Stimulated activated CD4-positive, alpha-beta T cell treated with anti-CD3 and anti-CD28 coated beads, Interleukin-2, amount 100 ng/mL, for 4 hours (primary cell): ENCODE data around the gene ASAP2.
A peak's percentile ranks its signal among the peaks of the same experiment; 100 is the strongest.

ENCODE experiments used
- DNase-seq: peaks from one replicate; pipeline ENCODE4 v3.0.0-alpha.2; 2020; ENCODE audit warnings: low read depth

Gene ASAP2

DNA sequence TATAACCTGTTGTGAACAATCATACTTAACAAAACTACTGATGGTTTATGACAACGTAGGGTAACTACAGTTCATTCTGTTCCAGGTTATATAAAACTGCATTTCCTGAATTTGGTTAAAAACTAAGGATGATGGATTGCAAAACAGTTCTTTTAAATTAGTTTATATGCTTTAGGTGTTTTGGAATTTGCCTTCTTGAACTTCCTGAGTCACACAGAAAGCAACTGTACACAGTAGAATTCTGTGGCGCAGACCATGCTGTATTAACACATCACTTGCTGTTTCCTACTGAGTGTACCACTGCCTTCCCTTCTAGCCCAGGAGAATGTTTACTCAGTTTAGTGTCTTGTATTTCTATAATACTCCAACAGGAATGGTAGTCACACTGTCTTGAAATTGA is 197.3 kb downstream of the ASAP2 start:
- DNase-seq = no peak

- DNase-seq = no peak
These were observed 197.8 kb downstream of the ASAP2 start for GRCh38 chr2:9404451-9404850.

GRCh38 chr2:9405636-9406035 is 199.0 kb downstream of the ASAP2 start:
- DNase-seq = no peak

DNA sequence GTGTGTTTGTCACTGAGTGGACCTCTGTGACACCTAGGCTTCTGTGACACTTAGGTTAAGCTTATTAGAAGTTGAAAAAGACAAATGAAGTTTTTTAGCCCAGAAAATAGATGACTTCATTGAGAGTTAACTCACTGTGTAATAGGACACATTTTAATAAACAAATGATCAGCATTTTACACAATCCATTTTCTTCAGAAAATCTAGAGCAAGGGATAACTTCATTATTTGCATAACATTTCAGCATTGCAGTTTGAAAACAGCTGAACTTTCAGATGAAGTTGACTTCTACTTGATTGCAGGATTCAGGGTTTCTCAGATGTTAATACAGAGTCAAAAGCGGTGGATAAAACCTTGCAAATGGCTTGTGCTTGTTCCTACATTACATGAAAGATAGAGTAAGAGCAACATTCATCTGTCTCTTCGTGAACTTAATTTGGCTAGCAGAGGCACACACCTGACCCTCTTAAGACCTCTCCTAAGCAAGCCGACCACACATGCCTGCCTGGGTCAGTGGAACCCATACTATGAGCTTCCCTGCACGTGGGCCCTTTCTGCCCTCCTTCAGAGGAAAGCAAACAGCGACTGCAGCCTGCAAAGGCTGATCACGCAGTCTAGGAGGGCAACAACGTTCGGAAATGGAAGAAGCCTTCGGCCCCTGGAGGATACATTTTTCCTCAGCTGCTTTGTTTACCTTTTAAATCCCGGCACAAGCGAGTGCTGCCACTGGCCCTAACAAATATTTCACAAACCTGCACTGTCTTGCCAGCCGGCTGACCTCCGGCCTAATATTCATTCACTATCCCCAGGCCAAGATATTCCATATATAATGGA is 200.1 kb downstream of the ASAP2 start:
- no peak for DNase-seq

- no peak for DNase-seq
These were observed 200.8 kb downstream of the ASAP2 start for GRCh38 chr2:9407363-9407811.

DNA sequence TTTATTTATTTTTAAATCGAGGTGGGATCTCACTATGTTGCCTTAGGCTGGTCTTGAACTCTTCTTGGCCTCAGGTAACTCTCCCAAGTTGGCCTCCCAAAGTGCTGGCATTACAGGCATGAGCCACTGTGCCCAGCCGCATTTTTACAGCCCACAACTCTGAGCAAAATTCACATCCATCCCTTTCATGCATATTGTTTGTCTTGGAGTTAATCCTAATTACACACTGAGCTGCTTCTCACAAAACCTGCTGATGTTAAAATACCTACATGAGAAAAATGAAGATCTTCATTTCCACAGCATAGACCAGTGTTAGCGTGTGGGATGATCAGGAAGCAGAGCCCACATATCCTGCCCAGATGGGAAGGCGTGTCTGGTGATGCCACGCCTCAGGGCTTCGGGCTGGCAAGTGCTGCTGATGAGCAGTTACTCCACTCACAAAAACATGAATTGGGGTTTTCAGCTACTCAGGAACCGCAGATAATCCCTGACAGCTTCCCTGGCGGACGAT is 202.1 kb downstream of the ASAP2 start:
- DNase-seq = no peak

GRCh38 chr2:9410108-9410507 is 203.5 kb downstream of the ASAP2 start:
- no peak for DNase-seq

DNA sequence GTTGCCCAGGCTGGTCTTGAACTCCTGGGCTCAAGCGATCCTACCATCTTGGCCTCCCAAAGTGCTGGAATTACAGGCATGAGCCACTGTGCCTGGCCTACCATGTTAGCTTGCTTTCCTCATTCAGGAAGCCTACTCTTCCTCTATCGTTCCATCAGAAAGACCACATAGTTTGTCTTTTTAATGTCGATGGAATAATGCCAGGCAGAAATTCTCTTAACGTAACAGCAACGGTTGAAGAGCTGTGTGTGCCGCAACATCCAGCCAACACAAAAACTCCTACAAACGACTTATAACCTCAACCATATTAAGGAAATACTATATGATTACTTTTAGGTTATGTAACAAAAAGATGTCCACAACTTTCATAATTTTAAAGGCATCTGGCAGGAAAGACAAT is 206.2 kb downstream of the ASAP2 start:
- DNase-seq = no peak

DNA sequence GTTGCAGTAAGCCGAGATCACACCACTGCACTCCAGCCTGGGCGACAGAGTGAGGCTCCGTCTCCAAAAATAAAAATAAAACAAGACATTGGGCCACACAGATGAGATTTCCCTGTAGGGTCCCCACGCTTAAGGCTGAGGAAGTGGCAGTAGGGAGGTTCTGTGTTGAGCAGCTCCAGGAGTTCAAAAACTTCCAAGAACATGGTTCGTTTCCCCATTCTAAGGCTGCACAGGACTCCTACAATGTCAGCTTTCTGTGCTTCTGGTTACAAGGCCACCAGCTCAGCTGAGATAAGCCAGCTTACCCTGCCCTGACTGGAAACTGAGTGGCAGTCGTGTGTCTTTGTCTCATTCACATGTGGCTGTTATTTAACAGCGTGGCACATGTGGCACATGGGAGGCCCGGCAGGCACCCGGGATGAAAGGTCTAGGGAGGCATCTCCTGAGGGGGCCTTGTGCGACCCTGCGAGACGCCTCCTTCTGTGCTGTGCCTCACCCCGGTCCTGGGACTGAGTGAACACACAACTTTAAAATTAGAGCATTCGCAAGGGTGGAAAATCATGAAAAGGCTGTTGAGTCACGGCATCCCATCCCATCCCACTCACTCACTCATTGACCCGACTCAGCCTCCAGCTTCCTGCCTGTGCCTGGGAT is 209.0 kb downstream of the ASAP2 start:
- no peak for DNase-seq

DNA sequence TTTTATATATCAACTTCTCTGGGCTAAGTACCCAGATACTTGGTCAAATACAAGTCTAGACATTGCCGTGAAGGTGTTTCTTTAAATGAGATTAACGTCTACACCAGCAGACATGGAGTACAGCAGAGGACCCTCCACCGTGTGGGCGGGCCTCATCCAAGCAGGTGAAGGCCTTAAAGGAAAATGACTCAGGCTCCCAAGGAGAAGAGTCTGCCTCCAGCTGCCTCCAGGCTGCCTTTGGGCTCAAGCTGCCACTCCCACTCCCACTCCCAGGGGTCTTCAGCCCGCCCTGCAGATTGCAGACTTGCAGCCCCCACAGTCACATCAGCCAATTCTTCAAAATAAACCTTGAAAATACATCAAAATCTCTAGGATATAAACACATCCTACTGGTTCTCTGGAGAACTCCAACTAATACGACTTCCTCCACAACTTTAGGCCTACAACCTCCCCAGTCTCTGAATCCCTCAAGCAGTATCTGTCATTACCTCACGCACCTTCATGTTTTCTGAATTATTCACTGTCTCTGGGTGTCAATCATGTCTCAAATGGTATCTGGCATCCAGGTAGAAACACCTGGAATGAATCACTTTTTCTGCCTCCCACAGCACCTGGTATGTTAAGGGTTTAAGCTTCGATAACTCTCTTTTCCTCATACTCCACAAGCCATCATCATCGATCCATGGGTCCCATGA is 209.8 kb downstream of the ASAP2 start:
- no peak for DNase-seq

GRCh38 chr2:9416962-9417316 is 210.3 kb downstream of the ASAP2 start:
- DNase-seq = no peak

DNA sequence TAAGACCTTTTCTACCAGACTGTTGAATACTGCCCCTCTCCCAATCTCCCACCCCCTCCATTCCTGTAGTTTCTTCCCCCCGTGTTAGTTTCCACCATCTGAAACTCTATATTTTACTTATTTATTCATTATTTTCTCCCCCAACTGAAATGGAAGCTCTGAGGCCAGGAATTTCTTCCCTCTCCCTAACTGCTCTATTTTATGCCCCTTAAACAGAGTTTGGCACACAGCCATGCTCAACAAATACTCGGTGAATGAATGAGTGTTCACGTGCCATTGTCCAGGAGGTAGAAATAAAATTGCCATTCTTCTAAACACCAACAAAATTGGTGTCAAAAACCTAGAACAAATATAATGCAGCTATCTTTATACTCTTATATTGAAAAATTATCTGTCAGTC is 211.1 kb downstream of the ASAP2 start:
- no peak for DNase-seq

DNA sequence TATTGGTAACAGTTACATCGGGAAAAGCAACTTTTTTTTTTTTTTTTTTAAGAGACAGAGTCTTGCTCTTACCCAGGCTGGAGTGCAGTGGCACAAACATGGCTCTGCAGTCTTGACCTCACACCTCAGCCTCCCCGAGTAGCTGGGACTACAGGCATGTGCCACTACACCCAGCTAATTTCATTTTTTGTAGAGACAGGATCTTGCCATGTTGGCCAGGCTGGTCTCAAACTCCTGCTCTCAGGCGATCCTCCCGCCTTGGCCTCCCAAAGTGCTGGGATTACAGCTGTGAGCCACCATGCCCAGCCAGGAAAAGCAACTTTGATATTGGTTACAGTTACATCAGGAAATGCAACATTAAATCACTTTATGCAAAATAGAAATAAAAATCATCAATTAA is 212.1 kb downstream of the ASAP2 start:
- no peak for DNase-seq

- no peak for DNase-seq
These were observed 212.9 kb downstream of the ASAP2 start for GRCh38 chr2:9419541-9419940.

DNA sequence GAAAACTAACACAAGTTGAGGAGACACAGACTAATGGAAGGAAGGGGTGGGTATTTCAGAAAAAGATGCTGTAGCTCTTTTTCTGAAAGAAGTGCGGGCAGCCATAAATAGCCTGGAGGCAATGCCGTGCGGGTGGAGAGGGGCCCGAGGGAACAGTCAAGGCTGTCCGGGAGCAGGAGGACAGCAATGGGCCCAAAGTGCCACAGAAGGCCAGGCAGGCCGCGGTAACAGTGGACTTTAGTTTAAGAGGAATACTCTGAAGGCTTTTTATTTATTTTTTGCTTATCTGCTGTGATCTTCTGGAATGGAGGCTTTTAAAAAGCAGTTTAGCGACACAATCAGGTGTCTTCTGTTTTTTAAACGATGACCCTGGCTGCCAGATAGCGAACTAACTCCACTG is 213.9 kb downstream of the ASAP2 start:
- DNase-seq = no peak

- peak; percentile 20 for DNase-seq
These were observed 215.9 kb downstream of the ASAP2 start for GRCh38 chr2:9422321-9423099.

- DNase-seq = peak; percentile 92
These were observed 216.7 kb downstream of the ASAP2 start, which contains the start of the genes CPSF3 and ITGB1BP1 for GRCh38 chr2:9423100-9423921. Gene CPSF3 (plus strand): TSS chr2:9423654. CDS start chr2:9423774, 120 bp downstream. Gene ITGB1BP1 (minus strand): TSS chr2:9423528. CDS start chr2:9418697, 4,831 bp downstream.

DNA sequence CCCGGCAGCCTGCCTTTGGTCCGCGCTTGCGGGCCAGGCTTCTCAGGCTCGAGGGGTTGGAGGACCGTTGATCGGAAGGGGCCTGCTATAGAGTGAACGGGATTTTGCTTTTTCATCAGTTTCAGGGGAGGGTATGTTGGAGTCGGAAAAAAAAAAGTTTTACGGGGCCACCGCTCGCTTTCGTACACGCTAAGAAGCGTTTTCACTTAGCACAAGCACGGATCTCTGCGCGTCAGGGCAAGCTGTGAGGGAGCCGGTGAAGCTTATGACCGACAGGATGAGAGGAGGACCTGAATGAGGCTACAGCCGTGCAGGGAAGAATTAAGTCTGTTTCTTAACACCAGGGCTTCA is 217.3 kb downstream of the ASAP2 start:
- DNase-seq = no peak

DNA sequence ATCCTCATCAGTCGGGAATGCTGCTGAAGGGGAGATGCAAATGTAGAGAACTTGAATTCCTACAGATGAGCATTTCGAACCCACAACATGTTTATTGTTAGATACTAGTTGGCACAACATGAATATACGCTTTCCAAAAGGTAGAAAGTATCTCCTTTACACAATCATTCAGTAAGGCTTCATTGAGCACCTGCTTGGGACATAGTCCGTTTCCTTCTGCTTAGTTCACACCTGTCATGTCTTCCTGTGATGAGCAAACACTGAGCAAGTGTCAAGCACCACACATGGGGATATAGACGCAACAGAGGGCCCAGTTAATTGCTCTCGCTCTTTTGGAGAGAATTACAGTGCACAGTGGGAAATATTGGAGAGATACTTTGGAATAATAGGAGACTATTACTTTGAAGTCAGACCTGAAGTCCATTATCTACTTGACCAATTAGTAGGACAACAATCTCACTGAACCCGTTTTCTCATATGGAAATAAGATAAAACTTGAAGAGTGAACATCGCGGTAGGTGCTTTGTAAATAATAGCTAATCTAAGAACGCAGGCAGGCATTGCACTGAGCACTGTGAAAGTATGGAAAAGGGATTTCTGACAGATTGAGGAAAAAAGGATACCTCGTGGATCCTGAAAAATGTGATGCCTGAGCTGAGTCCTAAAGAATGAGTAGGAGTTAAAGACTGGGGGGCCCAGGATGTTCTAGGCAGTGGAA is 218.0 kb downstream of the ASAP2 start:
- DNase-seq = no peak

GRCh38 chr2:9428965-9429577 is 222.5 kb downstream of the ASAP2 start:
- DNase-seq = no peak
